SW480 (cell line): ENCODE measurements around the gene DCC.

Experiments
- DNase-seq: peaks from one replicate; pipeline ENCODE4 v3.0.0-alpha.2; 2016; ENCODE audit warnings: low spot score

The DCC gene

GRCh38 chr18:52694804-52695203 lies 354.8 kb downstream of the DCC start:
- no peak for DNase-seq

DNA sequence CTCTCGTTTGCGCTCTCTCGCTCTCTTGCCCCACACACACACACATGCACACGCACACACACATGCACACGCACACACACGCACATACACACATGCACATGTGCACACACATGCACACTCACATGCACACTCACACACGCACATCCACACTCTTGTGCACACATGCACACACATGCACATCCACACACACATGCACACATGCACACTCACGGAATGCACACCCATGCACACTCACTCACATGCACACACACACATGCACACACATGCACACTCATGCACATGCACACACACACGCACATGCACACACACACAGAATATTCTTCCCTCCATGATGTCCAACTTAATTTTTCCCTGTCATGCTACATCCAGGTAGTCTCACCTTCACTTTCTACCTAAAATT lies 360.1 kb downstream of the DCC start:
- DNase-seq = no peak

GRCh38 chr18:52700816-52701215 lies 360.8 kb downstream of the DCC start:
- DNase-seq = peak; percentile 6

DNA sequence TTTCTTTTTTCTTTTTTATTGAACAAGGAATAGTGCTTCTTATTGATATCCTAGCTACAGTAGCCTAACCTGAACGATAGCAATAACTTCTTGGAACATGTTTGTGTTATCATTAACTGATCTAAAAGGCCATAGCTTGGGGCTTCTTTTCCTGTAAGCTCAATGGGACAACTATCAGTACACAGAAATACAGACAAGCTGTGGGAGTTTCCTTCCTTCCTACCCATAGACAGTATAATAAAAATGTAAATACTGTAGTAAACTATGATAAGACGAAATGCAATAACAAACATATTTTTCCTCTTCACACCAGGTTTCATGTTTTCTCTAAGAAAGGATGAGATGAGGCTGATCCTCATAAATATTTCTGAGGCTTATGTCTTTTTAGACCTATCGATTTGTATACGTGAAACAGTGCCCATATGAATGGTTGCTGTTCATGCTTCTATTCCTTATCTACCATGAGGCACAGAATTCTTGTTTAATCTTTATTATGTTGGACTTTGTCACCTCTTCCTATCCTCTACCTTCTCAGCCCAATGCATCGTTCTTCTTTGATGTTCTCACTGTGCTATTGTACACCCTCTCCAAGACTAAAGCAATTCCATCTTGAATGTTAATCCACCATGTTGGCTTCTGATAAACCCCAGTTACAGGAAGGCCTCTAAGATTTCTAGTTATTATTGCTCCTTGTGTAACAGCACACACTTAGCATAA lies 361.4 kb downstream of the DCC start:
- no peak for DNase-seq

DNA sequence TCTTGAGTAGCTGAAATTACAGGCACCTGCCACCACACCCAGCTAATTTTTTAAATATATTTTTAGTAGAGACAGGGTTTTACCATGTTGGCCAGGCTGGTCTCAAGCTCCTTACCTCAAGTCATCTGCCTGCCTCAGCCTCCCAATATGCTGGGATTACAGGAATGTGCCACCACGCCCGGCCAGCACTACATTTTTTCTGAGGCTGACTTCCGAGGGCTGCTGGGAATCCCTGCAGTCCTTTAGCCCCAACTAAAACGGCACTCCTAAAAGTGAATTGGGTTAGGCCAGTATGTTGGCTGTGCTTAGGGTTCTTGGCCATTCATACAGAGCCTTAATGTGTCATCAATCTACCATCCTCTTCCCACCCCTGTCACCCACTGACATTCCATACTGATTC lies 375.4 kb downstream of the DCC start:
- DNase-seq = no peak

GRCh38 chr18:52715991-52716390 lies 376.0 kb downstream of the DCC start:
- DNase-seq = no peak

- peak; percentile 53 for DNase-seq
Measured at GRCh38 chr18:52716973-52717372, 377.0 kb downstream of the DCC start.

DNA sequence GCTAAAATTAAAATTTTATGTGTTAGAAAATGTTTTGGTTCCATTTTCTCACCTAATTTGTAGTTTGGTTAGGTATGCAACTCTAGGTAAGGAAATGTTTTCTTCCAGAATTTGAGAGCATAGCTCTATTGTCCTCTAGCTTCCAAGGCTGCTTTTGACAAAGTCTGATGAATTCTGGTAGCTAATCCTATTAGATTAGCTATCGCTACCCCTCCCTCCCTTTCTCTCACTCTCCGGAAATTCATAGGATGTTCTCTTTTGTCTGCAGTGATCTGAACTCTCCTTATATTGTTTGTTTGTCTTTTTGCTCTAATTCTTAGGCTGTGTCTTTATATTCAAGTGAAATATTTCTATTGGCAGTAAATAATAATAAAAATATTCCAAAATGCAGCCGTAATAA lies 382.9 kb downstream of the DCC start:
- DNase-seq = no peak

- peak; percentile 26 for DNase-seq
Measured at GRCh38 chr18:52723550-52723970, 383.6 kb downstream of the DCC start.

DNA sequence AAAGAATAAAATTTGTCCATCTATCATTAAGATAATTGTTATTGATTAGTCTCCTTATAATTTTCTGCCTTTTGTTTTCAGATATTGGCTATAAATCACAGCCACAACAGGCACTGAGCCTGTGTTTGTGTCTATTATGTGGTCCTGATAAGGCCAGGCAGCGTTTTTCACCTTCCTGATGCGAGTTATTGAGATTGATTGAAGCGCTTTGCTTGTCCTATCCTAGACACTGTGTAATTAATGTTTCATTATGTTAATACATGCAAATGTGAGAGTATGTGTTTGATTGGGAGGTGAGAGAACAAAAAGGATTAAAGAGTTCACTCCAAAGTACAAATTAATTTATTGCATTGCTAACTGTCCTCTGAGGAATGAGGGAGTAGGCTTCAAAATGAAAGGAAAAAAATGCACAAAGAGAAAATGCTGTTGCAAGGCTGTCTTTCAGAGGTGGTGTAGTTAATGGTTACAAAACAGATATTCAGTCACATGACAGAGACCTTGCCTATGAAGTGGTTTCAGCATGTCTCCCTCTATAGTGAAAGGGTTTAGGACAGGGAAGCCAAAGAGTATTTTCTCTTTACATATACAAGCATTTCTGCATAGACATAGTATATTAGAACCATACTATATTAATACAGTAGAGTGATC lies 391.1 kb downstream of the DCC start:
- no peak for DNase-seq

GRCh38 chr18:52738946-52739345 lies 398.9 kb downstream of the DCC start:
- no peak for DNase-seq

DNA sequence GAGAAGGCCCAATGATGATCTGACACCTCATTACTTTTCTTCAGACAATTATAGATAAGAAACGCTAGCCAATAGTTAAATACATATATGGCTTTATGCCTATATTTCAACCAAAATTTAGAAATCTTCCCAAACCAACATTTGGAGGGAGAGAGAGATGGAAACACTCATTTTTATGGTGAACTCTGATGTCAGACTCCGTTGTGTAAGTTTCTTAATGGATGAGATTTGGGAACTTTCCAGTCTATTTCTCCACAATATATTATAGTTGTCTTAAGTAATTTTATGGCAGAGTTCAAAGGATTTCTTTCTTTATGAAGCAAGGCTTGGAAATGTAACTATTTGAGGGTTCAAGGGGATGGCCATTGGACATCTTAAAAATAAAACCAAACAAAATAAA lies 407.0 kb downstream of the DCC start:
- DNase-seq = no peak

DNA sequence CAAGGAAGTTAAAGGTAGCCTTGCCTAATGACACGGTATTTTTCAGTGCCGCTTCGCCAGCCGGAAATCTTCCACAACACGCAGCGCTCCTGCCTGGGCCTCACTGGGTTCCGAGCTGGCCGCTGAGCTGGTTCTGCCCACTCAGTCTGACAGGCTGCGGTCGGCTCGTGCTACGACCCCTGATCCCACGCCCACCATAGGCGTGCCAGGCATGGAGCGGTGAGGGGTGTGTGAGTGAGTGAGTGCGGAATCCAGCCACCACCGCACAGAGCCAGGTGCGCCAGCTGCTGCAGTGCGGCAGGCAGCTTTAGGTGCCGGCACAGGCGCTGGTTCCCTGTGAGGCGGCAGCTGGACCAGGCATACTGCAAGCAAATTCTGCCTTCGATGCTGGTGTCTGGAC lies 407.9 kb downstream of the DCC start:
- DNase-seq = no peak

GRCh38 chr18:52748343-52748742 lies 408.3 kb downstream of the DCC start:
- DNase-seq = no peak

DNA sequence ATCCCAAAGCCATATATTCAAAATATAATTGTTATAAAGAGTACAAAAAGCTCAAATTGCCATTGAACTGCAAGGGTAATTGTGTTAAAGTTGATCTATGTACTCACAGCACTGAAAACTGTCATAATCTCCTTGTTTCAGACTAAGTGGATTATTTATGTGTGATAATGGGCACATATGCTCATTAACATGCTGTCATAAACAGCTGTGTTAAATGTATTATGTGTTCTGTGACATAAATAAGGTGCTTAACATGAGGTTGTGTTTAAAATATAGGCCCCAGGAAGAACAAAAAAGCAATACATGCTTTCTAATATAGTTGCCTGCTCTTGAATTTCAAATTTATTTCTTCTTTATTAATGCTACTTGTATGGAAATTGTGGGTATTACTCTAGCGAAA lies 409.5 kb downstream of the DCC start:
- no peak for DNase-seq

DNA sequence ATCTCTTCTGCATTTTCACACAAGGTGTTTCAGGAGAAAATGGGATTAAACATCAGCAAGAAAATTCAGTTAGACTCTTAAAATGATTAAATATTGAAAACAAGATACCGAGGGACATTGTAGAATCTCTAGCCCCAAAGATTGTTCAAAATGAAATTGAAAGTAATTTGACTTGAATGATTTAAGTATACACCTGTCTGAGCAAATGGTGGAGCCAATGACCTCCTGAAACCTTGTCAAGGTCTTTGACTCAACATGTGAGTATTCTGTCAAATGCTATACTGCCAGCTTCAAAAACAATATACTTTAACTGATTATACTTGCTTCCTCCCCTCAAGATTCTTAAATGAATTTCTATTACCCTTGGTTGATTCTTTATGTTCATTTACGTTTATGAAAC lies 411.0 kb downstream of the DCC start:
- DNase-seq = no peak

GRCh38 chr18:52764316-52764715 lies 424.3 kb downstream of the DCC start:
- no peak for DNase-seq

GRCh38 chr18:52766002-52766545 lies 426.1 kb downstream of the DCC start:
- DNase-seq = no peak

- no peak for DNase-seq
Measured at GRCh38 chr18:52781113-52781512, 441.1 kb downstream of the DCC start.

DNA sequence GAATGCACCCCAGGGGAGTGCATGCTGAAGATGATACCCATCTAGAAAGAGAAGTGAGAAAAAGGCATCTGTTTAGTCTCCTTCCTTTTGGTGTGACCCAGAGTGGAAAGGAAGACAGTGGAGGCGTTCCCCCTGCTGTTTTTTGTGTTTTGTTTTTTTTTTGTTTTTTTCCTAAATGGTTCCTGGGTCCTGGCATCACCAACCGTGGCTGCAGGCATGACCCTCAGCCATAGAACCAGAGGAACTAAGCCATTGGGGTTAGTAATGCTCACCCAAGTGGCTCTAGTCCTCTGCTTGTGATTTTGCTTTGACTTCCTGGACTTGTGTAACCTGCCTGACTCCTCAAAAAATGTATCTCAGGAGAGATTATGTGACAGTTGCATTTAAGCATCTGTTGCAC lies 451.3 kb downstream of the DCC start:
- DNase-seq = no peak

DNA sequence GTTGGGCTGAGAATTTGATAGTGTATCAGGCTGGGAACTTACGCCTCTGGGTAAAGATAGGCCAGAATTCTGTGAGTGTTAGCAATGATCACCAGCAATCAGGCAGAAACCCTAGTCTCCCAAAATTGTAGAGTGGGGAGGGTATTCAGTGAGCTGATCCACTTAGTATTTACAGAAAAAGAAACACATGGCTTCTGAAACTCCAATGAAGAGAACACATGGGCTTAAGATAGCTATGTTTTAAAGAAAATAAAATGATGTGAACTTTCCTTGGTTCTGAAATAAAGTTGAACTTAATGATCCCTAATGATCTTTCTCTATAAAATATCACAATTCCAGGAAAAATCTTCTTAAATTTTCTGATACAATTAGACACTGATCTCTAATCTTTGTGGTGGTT lies 472.8 kb downstream of the DCC start:
- DNase-seq = no peak

- no peak for DNase-seq
Measured at GRCh38 chr18:52813635-52814416, 473.8 kb downstream of the DCC start.

GRCh38 chr18:52815651-52816050 lies 475.7 kb downstream of the DCC start:
- DNase-seq = no peak
